IPS-20b (cell line): ENCODE data around the gene KLHL18.
"Not testable (repeated sequence)": the region's sequence is repeated elsewhere in the genome, so short reads cannot be mapped to it uniquely, and the experiment has no call there.

Experiments
- H3K27ac ChIP-seq: one replicate; pipeline ENCODE4 v1.5.1; 2013; ENCODE audit warnings: low read length
- H3K27me3 ChIP-seq: 2 replicates; pipeline ENCODE4 v1.6.1; 2013; ENCODE audit warnings: mild to moderate bottlenecking, low read length, inconsistent platforms; ENCODE audit not compliant: insufficient read depth
- H3K36me3 ChIP-seq: 2 replicates; pipeline ENCODE4 v1.6.1; 2013; ENCODE audit warnings: low read depth, mild to moderate bottlenecking, inconsistent platforms, low read length, moderate library complexity; ENCODE audit not compliant: insufficient read depth
- H3K4me1 ChIP-seq: 2 replicates; pipeline ENCODE4 v1.6.1; 2013; ENCODE audit warnings: mild to moderate bottlenecking, control low read depth, inconsistent platforms, low read length, moderate library complexity; ENCODE audit not compliant: insufficient read depth
- H3K4me3 ChIP-seq: 2 replicates; pipeline ENCODE4 v1.5.1; 2013; ENCODE audit warnings: mild to moderate bottlenecking, low read length, inconsistent platforms
- H3K9ac ChIP-seq: 2 replicates; pipeline ENCODE4 v1.6.1; 2013; ENCODE audit warnings: low read depth, mild to moderate bottlenecking, inconsistent platforms, low read length, moderate library complexity
- H3K9me3 ChIP-seq: 2 replicates; pipeline ENCODE4 v1.6.1; 2013; ENCODE audit warnings: mild to moderate bottlenecking, low read depth, low read length, inconsistent platforms; ENCODE audit not compliant: insufficient read depth

Gene KLHL18

GRCh38 chr3:47347217-47347801 lies 64.6 kb downstream of the KLHL18 start:
- Histone ChIP-seq H3K27ac (no peak overlapping the region), H3K9ac (no peak overlapping the region), H3K27me3 (no peaks in the 10 kb centered on the region), H3K9me3 (no peaks in the 10 kb centered on the region), H3K4me1 (no peaks in the 10 kb centered on the region), H3K4me3 (no peak overlapping the region), H3K36me3 (peaks cover 41% of the 10 kb centered on the region)

GRCh38 chr3:47348411-47349154 lies 65.8 kb downstream of the KLHL18 start:
- no peaks in the 10 kb centered on the region for H3K27me3 ChIP-seq
- peaks cover 28% of the 10 kb centered on the region for H3K36me3 ChIP-seq
- H3K4me3 ChIP-seq, result no peak overlapping the region
- H3K27ac ChIP-seq, result no peak overlapping the region
- H3K9ac ChIP-seq, result no peak overlapping the region
- no peaks in the 10 kb centered on the region for H3K4me1 ChIP-seq
- no peaks in the 10 kb centered on the region for H3K9me3 ChIP-seq

- no peak overlapping the region for H3K27ac ChIP-seq
- H3K9ac ChIP-seq, result no peak overlapping the region
- H3K9me3 ChIP-seq, result peaks cover 17% of the 10 kb centered on the region
- no peaks in the 10 kb centered on the region for H3K27me3 ChIP-seq
- no peaks in the 10 kb centered on the region for H3K4me1 ChIP-seq
- H3K4me3 ChIP-seq, result no peak overlapping the region
- H3K36me3 ChIP-seq, result no peaks in the 10 kb centered on the region
Measured at GRCh38 chr3:47355010-47355409, 72.3 kb downstream of the KLHL18 start.

- H3K9ac ChIP-seq, result no peak overlapping the region
- H3K36me3 ChIP-seq, result no peaks in the 10 kb centered on the region
- H3K9me3 ChIP-seq, result peaks cover 22% of the 10 kb centered on the region
- no peaks in the 10 kb centered on the region for H3K27me3 ChIP-seq
- no peaks in the 10 kb centered on the region for H3K4me1 ChIP-seq
- no peak overlapping the region for H3K4me3 ChIP-seq
- no peak overlapping the region for H3K27ac ChIP-seq
Measured at GRCh38 chr3:47356201-47356600, 73.5 kb downstream of the KLHL18 start.

- Histone ChIP-seq H3K9me3 (peaks cover 22% of the 10 kb centered on the region), H3K9ac (no peak overlapping the region), H3K27me3 (no peaks in the 10 kb centered on the region), H3K36me3 (no peaks in the 10 kb centered on the region), H3K4me3 (no peak overlapping the region), H3K4me1 (no peaks in the 10 kb centered on the region), H3K27ac (no peak overlapping the region)
Measured at GRCh38 chr3:47359323-47359722, 76.6 kb downstream of the KLHL18 start.

- H3K27ac ChIP-seq, H3K27me3 ChIP-seq, H3K9ac ChIP-seq, H3K4me1 ChIP-seq, H3K36me3 ChIP-seq, H3K4me3 ChIP-seq: not testable (repeated sequence)
- peaks cover 22% of the 10 kb centered on the region for H3K9me3 ChIP-seq
Measured at GRCh38 chr3:47360110-47360517, 77.4 kb downstream of the KLHL18 start.

- Histone ChIP-seq H3K9ac (no peak overlapping the region), H3K4me3 (no peak overlapping the region), H3K4me1 (no peaks in the 10 kb centered on the region), H3K36me3 (no peaks in the 10 kb centered on the region), H3K27ac (no peak overlapping the region), H3K9me3 (peaks cover 22% of the 10 kb centered on the region), H3K27me3 (no peaks in the 10 kb centered on the region)
Measured at GRCh38 chr3:47362701-47363100, 80.0 kb downstream of the KLHL18 start.

- Histone ChIP-seq H3K9ac (no peak overlapping the region), H3K36me3 (no peaks in the 10 kb centered on the region), H3K27me3 (no peaks in the 10 kb centered on the region), H3K9me3 (peaks cover under 1% of the 10 kb centered on the region; the same call in 1 of the 2 replicates), H3K4me3 (no peak overlapping the region), H3K27ac (no peak overlapping the region), H3K4me1 (no peaks in the 10 kb centered on the region)
Measured at GRCh38 chr3:47365213-47366153, 82.7 kb downstream of the KLHL18 start.

- Histone ChIP-seq H3K27ac (no peak overlapping the region), H3K27me3 (no peaks in the 10 kb centered on the region), H3K4me1 (no peaks in the 10 kb centered on the region; the same call in 1 of the 2 replicates), H3K4me3 (no peak overlapping the region), H3K9me3 (no peaks in the 10 kb centered on the region), H3K9ac (no peak overlapping the region), H3K36me3 (no peaks in the 10 kb centered on the region)
Measured at GRCh38 chr3:47366833-47367232, 84.1 kb downstream of the KLHL18 start.

- no peak overlapping the region for H3K27ac ChIP-seq
- no peaks in the 10 kb centered on the region; the same call in 1 of the 2 replicates for H3K4me1 ChIP-seq
- no peak overlapping the region for H3K4me3 ChIP-seq
- H3K9ac ChIP-seq, result no peak overlapping the region
- no peaks in the 10 kb centered on the region for H3K27me3 ChIP-seq
- H3K9me3 ChIP-seq, result no peaks in the 10 kb centered on the region
- no peaks in the 10 kb centered on the region for H3K36me3 ChIP-seq
Measured at GRCh38 chr3:47367631-47368030, 84.9 kb downstream of the KLHL18 start.

- not testable (repeated sequence) for H3K36me3 ChIP-seq, H3K27me3 ChIP-seq, H3K9me3 ChIP-seq, H3K4me3 ChIP-seq, H3K4me1 ChIP-seq, H3K9ac ChIP-seq, H3K27ac ChIP-seq
Measured at GRCh38 chr3:47370020-47370419, 87.3 kb downstream of the KLHL18 start.
